ENCODE results near the gene TJP2.
"Not testable (repeated sequence)": the region's sequence is repeated elsewhere in the genome, so short reads cannot be mapped to it uniquely, and the experiment has no call there.

The TJP2 gene

GRCh38 chr9:69297300-69297980 lies 123.4 kb downstream of the TJP2 start:
- no peak for DNase-seq

- no peak for DNase-seq
Observed at GRCh38 chr9:69299315-69299714, 125.2 kb downstream of the TJP2 start.

GRCh38 chr9:69299826-69300225 lies 125.7 kb downstream of the TJP2 start:
- DNase-seq = no peak

- DNase-seq = no peak
Observed at GRCh38 chr9:69303331-69303730, 129.3 kb downstream of the TJP2 start.

GRCh38 chr9:69306895-69307445 lies 132.9 kb downstream of the TJP2 start:
- not testable (repeated sequence) for DNase-seq

GRCh38 chr9:69307446-69308205 lies 133.5 kb downstream of the TJP2 start:
- peak; percentile 35 for DNase-seq

GRCh38 chr9:69308206-69308931 lies 134.3 kb downstream of the TJP2 start:
- no peak for DNase-seq

- no peak for DNase-seq
Observed at GRCh38 chr9:69313175-69313574, 139.1 kb downstream of the TJP2 start.

GRCh38 chr9:69314547-69314946 lies 140.5 kb downstream of the TJP2 start:
- DNase-seq = no peak

GRCh38 chr9:69317081-69317480 lies 143.0 kb downstream of the TJP2 start:
- DNase-seq = no peak

- no peak for DNase-seq
Observed at GRCh38 chr9:69317894-69318293, 143.8 kb downstream of the TJP2 start.

- DNase-seq = no peak
Observed at GRCh38 chr9:69319324-69320025, 145.4 kb downstream of the TJP2 start.

GRCh38 chr9:69322256-69322655 lies 148.2 kb downstream of the TJP2 start:
- no peak for DNase-seq

GRCh38 chr9:69323861-69324260 lies 149.8 kb downstream of the TJP2 start:
- DNase-seq = no peak
